GM18526 (cell line): ENCODE data around the gene RPS6KB2.
A peak's percentile ranks its signal among the peaks of the same experiment; 100 is the strongest.

Source experiments
- POLR2A ChIP-seq: IDR thresholded peaks from 3 replicates; pipeline ENCODE4 v1.6.1; 2011; ENCODE audit not compliant: insufficient read length; ENCODE audit errors: extremely low read depth

RPS6KB2 gene

GRCh38 chr11:67428052-67429001 lies at the start of gene RPS6KB2:
RPS6KB2 (plus strand) TSS chr11:67428494; CDS start chr11:67428546, 52 bp downstream.
- TF ChIP-seq POLR2A = peak; percentile 88

DNA sequence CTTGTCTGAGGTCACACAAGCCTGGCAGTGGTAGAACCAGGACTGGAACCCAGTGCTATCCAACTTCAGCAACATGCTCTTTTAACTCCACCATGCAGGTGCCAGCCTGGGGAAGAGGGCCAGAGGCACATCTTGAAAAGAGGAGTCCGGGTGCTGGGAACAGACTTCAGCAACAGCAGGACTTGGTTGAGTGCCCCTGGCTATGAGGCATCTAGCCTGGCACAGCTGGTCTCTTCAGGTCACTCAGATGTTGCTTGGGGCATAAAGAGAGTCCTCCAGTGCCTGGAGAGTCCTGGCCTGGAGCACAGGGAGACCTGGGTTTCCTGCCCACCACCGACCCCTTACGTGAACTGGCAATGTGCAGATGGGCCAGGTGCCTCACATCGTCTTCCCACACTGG lies 49.8 kb upstream of the RPS6KB2 start:
- no peak for TF ChIP-seq POLR2A

GRCh38 chr11:67379061-67380058 lies 48.9 kb upstream of the RPS6KB2 start:
- TF ChIP-seq POLR2A = no peak

GRCh38 chr11:67381244-67381972 lies 46.9 kb upstream of the RPS6KB2 start:
- TF ChIP-seq POLR2A = peak; percentile 25

DNA sequence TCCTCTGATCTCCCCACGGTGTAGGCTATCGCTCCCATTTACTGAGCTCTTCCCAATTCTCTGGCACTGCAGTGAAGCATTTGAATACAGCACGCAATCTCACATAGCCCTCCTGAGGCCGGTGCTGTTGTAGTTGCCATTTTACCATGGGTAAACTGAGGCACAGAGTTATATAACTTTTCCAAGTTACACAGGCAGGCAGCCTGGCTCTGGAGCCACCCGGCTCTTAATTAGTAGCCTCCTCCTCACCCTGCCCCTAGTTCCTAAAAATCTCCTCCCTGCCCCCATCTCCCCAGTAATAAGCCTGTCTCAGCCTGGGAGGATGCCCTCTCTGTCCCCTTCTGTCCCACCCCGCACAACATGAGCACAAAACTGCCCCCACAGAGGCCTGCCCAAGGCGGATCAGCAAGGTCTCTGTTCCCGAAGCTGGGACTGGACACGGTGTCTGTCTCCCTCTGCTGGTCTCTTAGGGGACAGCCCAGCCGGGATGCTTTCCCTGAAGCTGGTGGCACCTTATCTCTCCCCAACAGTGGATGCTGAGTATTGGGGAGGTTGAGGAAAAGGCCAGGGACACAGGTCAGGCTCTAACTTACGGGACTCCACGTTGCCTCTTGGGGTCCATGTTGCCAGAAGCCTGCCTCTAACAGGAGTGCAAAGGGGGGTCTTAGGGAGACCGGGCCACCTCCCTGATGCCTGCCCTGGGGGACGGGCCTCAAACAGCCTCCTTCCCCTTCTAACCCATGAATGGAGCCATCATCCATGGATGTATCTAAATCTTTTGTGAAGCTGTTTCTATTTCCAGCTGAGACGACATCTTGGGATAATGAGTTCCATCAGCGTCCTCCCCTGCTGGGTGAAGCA lies 45.8 kb upstream of the RPS6KB2 start:
- TF ChIP-seq POLR2A = no peak

DNA sequence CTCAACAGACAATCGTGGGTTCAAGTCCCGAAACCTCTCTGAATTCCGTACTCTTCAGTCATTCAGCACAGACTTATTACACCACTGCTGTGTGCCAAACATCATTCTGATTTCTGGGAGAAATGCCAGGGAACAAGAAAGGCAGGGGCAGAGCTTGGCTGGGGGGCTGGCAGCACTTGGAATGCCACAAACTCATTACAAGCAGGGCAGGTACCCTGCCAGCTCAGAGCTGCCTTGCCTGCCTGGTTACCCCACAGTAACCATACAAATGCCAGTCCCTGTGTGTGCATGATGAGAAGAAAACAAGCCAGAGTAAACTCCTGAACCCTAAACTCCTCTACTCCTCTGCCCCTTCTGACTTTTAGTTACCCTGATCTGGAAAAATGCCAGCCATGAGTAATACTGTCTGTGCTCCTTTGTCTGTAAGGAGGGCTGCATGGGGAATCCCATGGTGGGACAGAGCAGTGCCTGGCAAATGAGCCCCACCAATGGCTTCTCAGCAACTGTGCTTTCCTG lies 43.4 kb upstream of the RPS6KB2 start:
- TF ChIP-seq POLR2A = no peak

DNA sequence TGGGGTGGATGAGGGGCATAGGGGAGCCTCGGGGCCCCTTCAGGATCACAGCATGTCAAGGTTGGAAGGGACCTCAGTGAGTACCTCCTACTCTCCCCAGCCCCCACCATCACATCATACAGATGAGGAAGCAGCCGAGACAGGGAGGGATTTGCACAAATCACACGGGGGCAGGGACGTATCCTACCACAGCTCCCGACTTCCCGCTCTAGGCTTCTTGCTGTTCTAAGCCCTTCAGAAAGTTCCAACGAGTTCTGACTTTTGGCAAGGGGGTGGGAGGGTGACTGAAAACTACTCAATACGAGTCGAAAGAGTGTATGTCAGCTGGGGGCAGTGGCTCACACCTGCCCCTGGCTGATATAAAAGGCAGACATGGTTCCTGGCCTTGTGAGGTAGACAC lies 41.2 kb upstream of the RPS6KB2 start:
- no peak for TF ChIP-seq POLR2A

- TF ChIP-seq POLR2A = no peak
These were observed 40.8 kb upstream of the RPS6KB2 start for GRCh38 chr11:67387518-67387917.

GRCh38 chr11:67389477-67389876 lies 38.8 kb upstream of the RPS6KB2 start:
- TF ChIP-seq POLR2A = no peak

DNA sequence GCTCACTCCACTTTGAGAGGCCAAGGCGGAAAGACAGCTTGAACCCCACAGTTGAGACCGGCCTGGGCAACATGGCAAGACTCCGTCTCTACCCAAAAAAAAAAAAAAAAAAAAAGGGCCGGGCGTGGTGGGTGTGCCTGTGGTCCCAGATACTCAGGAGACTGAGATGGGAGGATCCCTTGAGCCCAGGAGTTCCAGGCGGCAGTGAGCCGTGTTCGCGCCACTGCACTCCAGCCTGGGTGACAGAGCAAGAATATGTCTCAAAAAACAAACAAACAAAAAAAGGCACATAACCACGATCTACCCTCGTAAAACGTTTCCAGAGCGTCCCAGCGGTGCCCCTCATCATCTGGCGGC lies 37.4 kb upstream of the RPS6KB2 start:
- TF ChIP-seq POLR2A = no peak

DNA sequence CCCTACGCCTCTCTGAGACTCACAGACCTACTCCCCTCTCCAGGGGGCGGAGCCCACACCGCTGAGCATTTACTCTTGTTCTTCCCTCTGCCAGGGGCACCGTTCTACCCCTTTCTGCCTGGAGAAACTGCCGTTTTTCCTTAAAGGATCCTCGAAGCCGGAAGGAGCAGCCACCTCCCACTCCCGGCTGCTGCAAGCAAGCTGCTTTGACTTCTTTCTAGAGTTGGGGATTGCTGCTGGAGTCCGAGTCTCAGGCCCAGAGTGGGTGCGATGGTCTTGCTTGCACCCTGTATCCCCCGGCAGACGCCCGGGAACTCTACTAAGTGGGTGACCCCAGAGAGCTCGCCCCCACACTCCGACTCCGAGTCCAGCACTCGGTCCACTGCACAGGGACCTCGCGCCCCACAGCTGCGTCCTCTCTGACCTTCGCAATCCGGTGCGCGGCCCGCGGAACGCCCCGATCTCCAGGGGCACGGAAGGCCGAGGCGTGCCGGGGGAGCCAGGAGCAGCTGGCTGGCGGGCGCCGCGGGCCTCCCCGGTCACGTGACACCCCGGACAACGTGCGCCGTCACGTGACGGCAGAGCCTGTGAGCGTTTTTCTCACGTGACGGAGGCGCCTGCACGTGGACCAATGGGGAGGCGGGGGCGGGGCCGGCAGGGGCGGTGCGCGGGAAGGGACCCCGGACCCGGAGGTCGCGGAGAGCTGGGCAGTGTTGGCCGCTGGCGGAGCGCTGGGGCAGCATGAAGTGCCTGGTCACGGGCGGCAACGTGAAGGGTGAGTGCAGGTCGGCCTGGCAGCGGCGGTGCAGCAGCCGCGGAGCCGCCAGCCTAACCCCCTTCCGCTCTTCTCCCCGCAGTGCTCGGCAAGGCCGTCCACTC lies 36.8 kb upstream of the RPS6KB2 start, which contains the start of gene RAD9A:
RAD9A (plus strand) TSS at position 683 of the 879 bp plus-strand sequence; CDS start at position 742, 59 bp downstream.
- peak; percentile 79 for TF ChIP-seq POLR2A

- no peak for TF ChIP-seq POLR2A
These were observed 36.0 kb upstream of the RPS6KB2 start for GRCh38 chr11:67392183-67392715.

GRCh38 chr11:67393437-67393836 lies 34.9 kb upstream of the RPS6KB2 start:
- no peak for TF ChIP-seq POLR2A

DNA sequence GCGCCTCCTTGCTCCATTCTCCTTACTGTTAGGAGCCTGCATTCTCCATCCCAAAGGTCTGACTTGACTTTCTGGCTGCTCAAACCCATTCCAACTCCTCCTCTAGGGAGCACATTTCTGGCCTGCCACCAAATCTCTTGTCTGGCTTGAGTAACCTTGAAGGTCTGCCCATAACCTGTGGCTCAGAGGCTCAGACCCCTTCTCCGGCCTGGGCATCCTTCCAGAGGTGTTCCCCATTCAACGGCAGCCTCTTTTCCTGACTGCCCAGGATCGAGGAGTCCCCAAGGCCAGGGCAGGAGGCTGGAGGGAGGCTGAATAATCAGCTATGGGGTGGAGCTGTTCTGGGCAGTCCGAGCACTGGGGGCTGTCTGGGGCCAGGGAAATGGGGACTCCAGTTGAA lies 34.3 kb upstream of the RPS6KB2 start:
- TF ChIP-seq POLR2A = no peak
